Thyroid gland (tissue), 4 donors: ENCODE data around the gene TNFAIP8.

Experiments
- POLR2A ChIP-seq, 2 donors: fragments of 450-650 bp; IDR thresholded peaks; one replicate each; pipeline ENCODE4 v1.6.1; 2017; ENCODE audit warnings: antibody characterized with exemption in 2 of 2, mild to moderate bottlenecking in 2 of 2, moderate library complexity in 1 of 2
- TF ChIP-seq, protein P1 (sequence below), 6 experiments: fragments of 200-600 bp in 3 of 6; fragments of 450-650 bp in 3 of 6; sonication (generic) in 3 of 6; IDR thresholded peaks; one replicate each; pipeline ENCODE4 v1.5.1; 2016 to 2019; ENCODE audit warnings: antibody characterized with exemption in 6 of 6, mild to moderate bottlenecking in 2 of 6, inconsistent platforms in 1 of 6, moderate library complexity in 1 of 6

DNA sequence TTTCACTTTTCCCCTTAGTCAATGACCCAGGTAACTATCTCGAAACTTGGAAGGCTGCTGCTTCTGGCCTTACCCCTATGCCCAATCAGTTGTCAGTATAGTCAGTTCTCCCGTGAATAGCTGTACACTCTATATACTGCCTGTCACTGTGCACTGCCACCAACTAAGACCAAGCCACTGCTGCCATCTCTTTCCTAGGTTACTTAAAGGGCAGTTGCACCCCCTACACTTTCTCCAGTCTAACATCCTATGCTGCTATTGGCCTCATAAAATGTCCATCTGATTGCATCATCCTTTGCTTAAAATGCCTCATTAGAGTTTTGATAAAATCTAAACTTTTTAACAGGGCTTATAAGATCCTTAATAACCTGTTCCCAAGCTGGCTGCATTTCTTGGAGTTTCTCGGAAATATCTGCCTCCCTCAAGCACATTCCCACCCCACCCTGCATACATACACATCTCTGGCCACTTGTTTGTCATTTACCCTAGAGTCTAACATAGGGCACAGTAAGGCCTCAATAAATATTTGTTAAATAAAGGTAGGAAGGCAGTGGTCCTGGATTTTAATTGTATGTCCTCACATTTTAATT lies 32.8 kb upstream of the TNFAIP8 start:
- TF ChIP-seq, protein P1, sequence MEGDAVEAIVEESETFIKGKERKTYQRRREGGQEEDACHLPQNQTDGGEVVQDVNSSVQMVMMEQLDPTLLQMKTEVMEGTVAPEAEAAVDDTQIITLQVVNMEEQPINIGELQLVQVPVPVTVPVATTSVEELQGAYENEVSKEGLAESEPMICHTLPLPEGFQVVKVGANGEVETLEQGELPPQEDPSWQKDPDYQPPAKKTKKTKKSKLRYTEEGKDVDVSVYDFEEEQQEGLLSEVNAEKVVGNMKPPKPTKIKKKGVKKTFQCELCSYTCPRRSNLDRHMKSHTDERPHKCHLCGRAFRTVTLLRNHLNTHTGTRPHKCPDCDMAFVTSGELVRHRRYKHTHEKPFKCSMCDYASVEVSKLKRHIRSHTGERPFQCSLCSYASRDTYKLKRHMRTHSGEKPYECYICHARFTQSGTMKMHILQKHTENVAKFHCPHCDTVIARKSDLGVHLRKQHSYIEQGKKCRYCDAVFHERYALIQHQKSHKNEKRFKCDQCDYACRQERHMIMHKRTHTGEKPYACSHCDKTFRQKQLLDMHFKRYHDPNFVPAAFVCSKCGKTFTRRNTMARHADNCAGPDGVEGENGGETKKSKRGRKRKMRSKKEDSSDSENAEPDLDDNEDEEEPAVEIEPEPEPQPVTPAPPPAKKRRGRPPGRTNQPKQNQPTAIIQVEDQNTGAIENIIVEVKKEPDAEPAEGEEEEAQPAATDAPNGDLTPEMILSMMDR (IDR thresholded peaks at IDR 0.05): no peak
- TF ChIP-seq POLR2A (IDR thresholded peaks at IDR 0.05): no peak
